Stimulated activated CD4-positive, alpha-beta T cell treated with anti-CD3 and anti-CD28 coated beads, Interleukin-15, amount 100 ng/mL, for 48 hours (primary cell): ENCODE data around the gene NRXN2.

Experiments used
- DNase-seq, 2 donors: peaks; one replicate each; pipeline ENCODE4 v3.0.0-alpha.2; 2020; ENCODE audit warnings: low read depth in 2 of 2

The NRXN2 gene

GRCh38 chr11:64649291-64649697 is 73.7 kb downstream of the NRXN2 start:
- DNase-seq = no peak

DNA sequence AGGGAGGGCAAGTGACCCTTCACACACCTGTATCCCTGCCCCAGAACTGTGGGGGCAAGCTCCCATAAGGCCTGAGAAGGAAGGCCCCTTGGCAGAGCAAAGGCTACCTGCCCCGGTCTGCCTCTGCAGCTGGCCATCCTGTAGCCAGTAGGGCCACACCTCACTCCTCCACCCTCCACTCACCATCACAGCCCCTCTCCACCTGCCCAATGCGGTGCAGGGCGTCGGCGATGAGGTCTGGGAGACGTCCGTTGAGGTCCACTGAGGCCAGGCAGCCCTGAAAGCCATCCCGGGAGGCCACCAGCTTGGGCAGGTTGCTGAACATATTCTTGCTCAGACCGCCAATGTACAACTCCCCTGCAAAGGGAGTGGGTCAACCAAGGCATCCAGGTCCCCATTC is 74.4 kb downstream of the NRXN2 start:
- no peak for DNase-seq

- no peak for DNase-seq
Measured at GRCh38 chr11:64647019-64647779, 75.8 kb downstream of the NRXN2 start.

DNA sequence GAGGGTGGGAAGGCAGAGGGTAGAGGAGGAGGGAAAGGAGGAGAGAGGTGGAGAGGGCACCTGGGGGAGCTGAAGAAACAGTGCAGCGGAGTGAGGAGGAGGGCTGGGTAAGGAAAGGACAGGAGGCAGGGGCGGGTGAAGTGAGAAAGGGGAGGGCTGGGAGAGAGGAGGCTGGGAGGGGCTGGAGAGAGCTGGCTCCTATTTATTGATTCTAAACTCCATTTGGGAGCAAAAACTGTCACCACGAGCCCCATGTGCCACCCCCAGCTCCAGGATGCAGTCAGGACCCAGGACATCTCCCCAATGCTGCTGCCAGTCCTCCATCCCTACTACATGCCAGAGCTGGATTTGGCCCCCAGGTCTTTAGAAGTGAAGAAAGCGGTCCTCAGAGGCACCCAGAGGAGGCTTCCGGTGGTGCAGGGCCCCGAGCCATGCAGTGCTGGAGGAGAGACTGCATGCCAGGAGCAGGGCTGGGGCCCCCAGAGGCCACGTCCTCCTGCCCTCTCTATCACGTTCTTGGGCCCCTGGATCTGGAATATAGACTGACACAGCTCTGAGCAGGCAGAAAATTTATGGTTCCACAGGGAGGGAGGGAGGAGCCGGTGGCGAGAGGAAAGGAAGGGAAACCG is 78.2 kb downstream of the NRXN2 start:
- DNase-seq = no peak

DNA sequence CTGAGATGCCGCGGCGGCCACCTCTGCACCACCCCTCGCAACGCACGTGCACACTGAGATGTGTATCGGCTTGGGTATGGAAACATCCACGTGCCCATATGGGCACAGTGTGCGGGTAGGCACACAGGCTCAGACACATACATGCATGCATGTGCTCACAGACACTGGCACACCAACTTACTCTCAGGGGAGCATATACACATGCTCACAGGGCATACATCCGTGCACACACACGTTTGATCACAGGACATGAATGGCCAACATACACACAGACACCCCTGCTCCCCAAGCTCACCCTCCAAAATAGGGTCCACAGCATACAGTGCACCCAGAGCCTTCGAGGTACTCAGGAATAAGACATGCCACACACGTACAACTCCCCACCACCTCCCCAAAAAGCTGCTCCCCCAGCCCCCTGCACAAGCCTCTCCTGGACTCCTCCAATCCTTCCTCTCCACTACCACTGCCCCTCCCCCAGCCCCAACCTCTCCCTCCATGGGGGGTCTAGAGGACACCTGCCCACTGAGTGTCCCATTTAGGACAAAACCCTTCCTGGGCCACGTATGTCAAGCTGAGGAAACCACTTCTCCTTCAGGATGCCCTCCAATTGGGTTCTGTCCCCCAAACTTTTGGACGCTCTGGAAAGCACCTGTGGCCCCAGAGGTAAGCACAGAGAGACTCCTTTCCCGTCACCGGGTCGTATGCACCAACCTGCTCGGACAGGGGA is 78.9 kb downstream of the NRXN2 start:
- no peak for DNase-seq

GRCh38 chr11:64643256-64643881 is 79.6 kb downstream of the NRXN2 start:
- DNase-seq = no peak

DNA sequence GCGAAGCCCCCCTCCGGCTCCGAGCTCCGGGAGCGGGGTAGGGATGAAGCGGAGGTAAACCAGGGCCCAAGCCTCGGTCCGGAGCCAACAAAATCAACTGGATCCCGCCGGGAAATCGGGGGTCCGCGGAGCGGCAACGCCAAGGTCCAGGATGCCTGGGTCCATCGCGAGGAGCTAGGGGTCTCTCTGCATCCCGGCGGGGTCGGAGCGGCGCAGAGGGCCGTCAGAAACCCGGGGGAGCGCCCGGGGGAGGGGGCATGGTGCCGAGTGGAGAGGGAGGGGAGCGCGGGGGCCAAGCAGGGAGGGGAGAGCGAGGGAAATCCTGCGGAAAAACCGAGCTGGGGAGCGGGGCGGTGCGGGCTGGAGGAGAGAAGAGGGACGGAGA is 80.1 kb downstream of the NRXN2 start:
- DNase-seq = no peak

DNA sequence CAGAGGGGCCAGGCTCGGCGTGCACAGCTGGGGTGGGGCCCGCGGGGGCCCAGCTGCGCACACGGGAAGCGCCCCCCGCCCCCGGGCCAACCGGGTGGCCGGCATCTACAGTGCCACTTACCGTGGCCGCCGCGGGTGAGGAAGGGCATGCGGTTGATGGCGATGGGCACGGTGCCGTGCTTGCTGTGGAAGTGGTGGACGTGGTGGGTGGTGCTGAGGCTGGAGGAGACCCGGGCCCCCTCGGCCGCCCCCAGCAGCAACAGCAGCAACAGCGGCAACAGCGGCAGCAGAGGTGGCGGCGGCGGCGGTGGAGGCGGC is 80.6 kb downstream of the NRXN2 start:
- no peak for DNase-seq

GRCh38 chr11:64641596-64642417 is 81.2 kb downstream of the NRXN2 start:
- DNase-seq = no peak

DNA sequence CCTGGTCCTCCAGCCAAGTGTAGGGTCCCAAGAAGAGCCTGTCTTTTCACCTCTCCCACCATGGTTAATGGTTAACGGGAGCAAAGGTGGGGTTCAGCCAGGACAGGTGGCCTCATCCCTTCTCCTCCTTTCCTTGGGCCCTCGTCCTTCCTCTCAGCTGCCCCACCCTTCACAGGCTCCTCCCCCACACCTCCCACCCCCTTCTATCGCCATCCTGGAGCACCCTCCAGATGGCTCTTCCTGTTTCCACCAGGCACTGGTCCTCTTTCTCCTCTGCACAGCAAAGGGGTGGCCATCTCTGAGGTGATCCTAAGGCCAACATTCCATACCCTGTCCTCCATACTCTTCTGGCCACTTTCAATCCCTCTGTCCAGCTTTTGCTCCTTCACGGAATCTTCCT is 83.1 kb downstream of the NRXN2 start:
- no peak for DNase-seq

DNA sequence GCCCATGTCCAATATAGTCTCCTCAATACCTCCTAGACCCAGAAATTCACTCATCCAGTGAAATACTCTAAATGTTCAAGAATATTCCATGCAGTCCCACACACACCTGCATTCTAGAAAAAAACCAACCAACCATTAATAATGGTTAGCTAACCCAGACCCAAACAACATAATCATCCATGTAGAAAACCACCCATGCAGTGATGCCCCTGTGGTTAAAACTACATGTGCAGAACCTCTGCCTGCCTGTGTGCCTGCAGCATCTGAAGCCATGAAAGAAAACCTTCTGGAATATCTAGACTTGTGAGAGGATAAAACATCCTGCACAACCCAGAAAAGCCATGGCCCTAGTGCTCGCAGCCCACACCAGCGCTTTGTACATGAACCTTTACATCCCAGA is 84.2 kb downstream of the NRXN2 start:
- no peak for DNase-seq

DNA sequence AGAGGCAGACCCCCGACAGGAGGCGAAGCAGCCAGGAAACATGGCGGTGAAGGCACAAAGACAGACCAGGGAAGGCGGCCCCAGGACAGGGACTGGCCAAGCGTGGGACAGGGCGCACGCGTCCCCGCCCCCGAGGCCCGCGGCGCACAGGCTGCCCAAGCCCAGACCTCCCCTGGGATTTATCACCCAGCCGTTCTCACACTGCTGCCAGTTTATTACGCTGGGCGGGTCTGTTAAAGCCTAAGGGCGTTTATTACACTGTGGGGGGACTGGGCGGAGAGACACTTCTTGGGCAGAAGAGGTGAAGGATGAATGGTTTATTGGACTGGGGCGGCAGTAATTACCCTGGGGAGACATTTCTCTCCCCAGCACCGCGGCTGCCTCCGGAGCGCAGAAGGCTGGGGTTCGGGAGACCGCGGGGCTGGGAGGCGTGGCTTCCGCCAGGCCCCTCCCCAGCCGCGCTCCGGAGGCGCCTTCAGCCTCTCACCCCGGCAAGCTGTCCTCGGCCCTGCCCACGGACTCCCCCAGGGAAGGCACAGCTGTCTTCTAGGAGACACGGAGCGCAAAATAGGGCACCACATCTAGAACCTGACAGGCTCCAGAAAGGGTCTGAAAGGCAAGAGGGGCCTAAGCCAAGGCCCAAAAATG is 84.9 kb downstream of the NRXN2 start:
- no peak for DNase-seq

GRCh38 chr11:64637334-64638017 is 85.5 kb downstream of the NRXN2 start:
- DNase-seq = no peak

- DNase-seq = no peak
Measured at GRCh38 chr11:64633555-64634159, 89.3 kb downstream of the NRXN2 start.

- DNase-seq = no peak
Measured at GRCh38 chr11:64632654-64633053, 90.3 kb downstream of the NRXN2 start.

DNA sequence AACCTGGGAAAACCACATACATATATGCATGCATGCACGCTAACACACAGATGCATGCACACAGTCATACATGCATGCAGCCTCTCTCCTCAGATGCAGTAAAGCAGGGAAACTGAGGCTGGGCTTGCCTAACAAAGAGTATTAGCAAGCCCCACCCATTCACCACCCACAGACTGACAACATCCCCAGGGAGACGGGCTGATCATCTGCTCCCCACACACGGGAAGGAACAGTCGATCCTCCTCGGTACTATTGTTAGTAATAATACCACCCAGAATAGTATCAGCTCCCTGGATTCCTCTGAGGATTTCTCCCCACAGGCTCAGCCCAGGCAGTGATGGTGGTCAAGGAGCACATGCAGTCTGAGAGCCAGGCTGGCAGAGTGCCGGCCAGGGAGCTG is 90.8 kb downstream of the NRXN2 start:
- DNase-seq = no peak

GRCh38 chr11:64631675-64632074 is 91.3 kb downstream of the NRXN2 start:
- no peak for DNase-seq

GRCh38 chr11:64629796-64630562 is 93.0 kb downstream of the NRXN2 start:
- no peak for DNase-seq

DNA sequence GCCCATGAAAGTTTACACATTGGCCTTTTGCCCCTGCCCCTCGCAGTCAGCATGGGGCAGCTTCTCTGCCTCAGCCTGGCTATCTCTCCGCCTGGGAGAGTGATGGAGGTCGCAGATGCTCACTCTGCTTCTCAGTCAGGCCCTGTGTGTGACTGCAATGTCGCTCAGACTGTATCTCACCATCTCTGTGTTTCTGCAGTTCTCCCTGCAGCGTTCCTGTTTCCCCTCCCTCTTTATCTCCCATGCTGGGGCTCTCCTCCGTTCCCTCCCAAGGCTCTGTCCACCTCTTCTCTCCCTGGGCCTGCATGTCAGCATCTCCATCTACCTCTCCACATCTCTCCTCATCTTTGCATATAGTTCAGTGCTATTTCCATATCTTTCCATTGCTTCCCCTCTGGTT is 93.9 kb downstream of the NRXN2 start:
- DNase-seq = no peak

GRCh38 chr11:64628596-64628995 is 94.4 kb downstream of the NRXN2 start:
- DNase-seq = no peak
